Fibroblast of pulmonary artery (primary cell): Measurements from ENCODE around the gene MEP1B.
A peak's percentile ranks its signal among the peaks of the same experiment; 100 is the strongest.
"Not testable (repeated sequence)": the region's sequence is repeated elsewhere in the genome, so short reads cannot be mapped to it uniquely, and the experiment has no call there.

Experiments used
- DNase-seq: peaks from one replicate; pipeline ENCODE4 v3.0.0-alpha.2; 2010; ENCODE audit warnings: low read depth
- H3K4me3 ChIP-seq: replicated peaks from 2 replicates; pipeline ENCODE4 v1.5.1; 2011; ENCODE audit warnings: low read depth, mild to moderate bottlenecking, control low read depth, low read length, moderate library complexity
- CTCF ChIP-seq: IDR thresholded peaks from 2 replicates; pipeline ENCODE4 v1.5.1; 2011; ENCODE audit warnings: mild to moderate bottlenecking, control low read depth, low read length, inconsistent platforms; ENCODE audit errors: missing control alignments

Gene MEP1B

GRCh38 chr18:32189790-32190189 lies at the start of gene MEP1B:
TSS of gene MEP1B (plus strand) at chr18:32190039. CDS start at chr18:32190071, 32 bp downstream.
- no peak within 1 kb of the TSS for H3K4me3 ChIP-seq
- no peak for TF ChIP-seq CTCF
- no peak for DNase-seq

- no peak overlapping the region for H3K4me3 ChIP-seq
- no peak for TF ChIP-seq CTCF
- no peak for DNase-seq
Observed at GRCh38 chr18:32148185-32148870, 41.5 kb upstream of the MEP1B start.

GRCh38 chr18:32152705-32153448 lies 37.0 kb upstream of the MEP1B start:
- no peak overlapping the region for H3K4me3 ChIP-seq
- DNase-seq = no peak
- TF ChIP-seq CTCF = no peak

- TF ChIP-seq CTCF = no peak
- H3K4me3 ChIP-seq = no peak overlapping the region
- DNase-seq = no peak
Observed at GRCh38 chr18:32156855-32157254, 33.0 kb upstream of the MEP1B start.

- TF ChIP-seq CTCF = no peak
- no peak for DNase-seq
- H3K4me3 ChIP-seq = no peak overlapping the region
Observed at GRCh38 chr18:32157580-32157979, 32.3 kb upstream of the MEP1B start.

GRCh38 chr18:32158108-32158624 lies 31.7 kb upstream of the MEP1B start:
- peak; percentile 86 for TF ChIP-seq CTCF
- peak; percentile 93 for DNase-seq
- no peak overlapping the region for H3K4me3 ChIP-seq

- DNase-seq, H3K4me3 ChIP-seq: not testable (repeated sequence)
Observed at GRCh38 chr18:32158631-32159030, 31.2 kb upstream of the MEP1B start.
